ENCODE data around the gene SMPD4.
"Not testable (repeated sequence)": the region's sequence is repeated elsewhere in the genome, so short reads cannot be mapped to it uniquely, and the experiment has no call there.

Gene SMPD4

GRCh38 chr2:130139331-130140280 is 41.8 kb downstream of the SMPD4 start:
- not testable (repeated sequence) for DNase-seq (ENCODE audit: insufficient read length, low spot score); FAIRE-seq

- not testable (repeated sequence) for DNase-seq (ENCODE audit: insufficient read length, low spot score); FAIRE-seq
These were observed 42.6 kb downstream of the SMPD4 start for GRCh38 chr2:130138841-130139251.

GRCh38 chr2:130138326-130138725 is 43.1 kb downstream of the SMPD4 start:
- not testable (repeated sequence) for FAIRE-seq; DNase-seq (ENCODE audit: insufficient read length, low spot score)

- not testable (repeated sequence) for FAIRE-seq; DNase-seq (ENCODE audit: insufficient read length, low spot score)
These were observed 44.3 kb downstream of the SMPD4 start for GRCh38 chr2:130137118-130137517.

- not testable (repeated sequence) for FAIRE-seq; DNase-seq (ENCODE audit: insufficient read length, low spot score)
These were observed 44.9 kb downstream of the SMPD4 start for GRCh38 chr2:130136546-130136945.

GRCh38 chr2:130135692-130136541 is 45.5 kb downstream of the SMPD4 start:
- TF ChIP-seq POLR2A (IDR thresholded peaks at IDR 0.05; ENCODE audit: low read depth, low read length): no peak
- no peak for FAIRE-seq
- no peak for DNase-seq (ENCODE audit: insufficient read length, low spot score)

GRCh38 chr2:130129120-130129829 is 52.1 kb downstream of the SMPD4 start, which contains the start of gene POTEF:
Gene POTEF (minus strand): TSS chr2:130129222. CDS start chr2:130120515, 8,707 bp downstream.
- FAIRE-seq: peak; percentile 30
- DNase-seq (ENCODE audit: insufficient read length, low spot score): not testable (repeated sequence)

GRCh38 chr2:130128464-130128863 is 52.9 kb downstream of the SMPD4 start:
- DNase-seq (ENCODE audit: insufficient read length, low spot score); FAIRE-seq: not testable (repeated sequence)

GRCh38 chr2:130127726-130128125 is 53.7 kb downstream of the SMPD4 start:
- not testable (repeated sequence) for FAIRE-seq; DNase-seq (ENCODE audit: insufficient read length, low spot score)

- not testable (repeated sequence) for FAIRE-seq
These were observed 60.5 kb downstream of the SMPD4 start for GRCh38 chr2:130120924-130121323.

GRCh38 chr2:130102597-130103363 is 78.6 kb downstream of the SMPD4 start:
- not testable (repeated sequence) for FAIRE-seq; DNase-seq (ENCODE audit: insufficient read length, low spot score)

More at GRCh38 chr2:130120924-130121323, 60.5 kb downstream of the SMPD4 start:
- DNase-seq (ENCODE audit: insufficient read length, low spot score): not testable (repeated sequence)

Measured in H54 (cell line).